Measurements from ENCODE around the gene GIGYF2. TPM values are rescaled to one million over a fixed set of nuclear protein-coding genes. Genes with fewer than 3 reads are reported as not detected.

GIGYF2 gene
- polyA plus RNA-seq, 1 donor (not counting 4 experiments of a cell fraction or from before 2014, with no cell fraction given) = 35.5 TPM

GRCh38 chr2:232875256-232876121, 178.4 kb downstream of the GIGYF2 start:
- TF ChIP-seq, protein P1, sequence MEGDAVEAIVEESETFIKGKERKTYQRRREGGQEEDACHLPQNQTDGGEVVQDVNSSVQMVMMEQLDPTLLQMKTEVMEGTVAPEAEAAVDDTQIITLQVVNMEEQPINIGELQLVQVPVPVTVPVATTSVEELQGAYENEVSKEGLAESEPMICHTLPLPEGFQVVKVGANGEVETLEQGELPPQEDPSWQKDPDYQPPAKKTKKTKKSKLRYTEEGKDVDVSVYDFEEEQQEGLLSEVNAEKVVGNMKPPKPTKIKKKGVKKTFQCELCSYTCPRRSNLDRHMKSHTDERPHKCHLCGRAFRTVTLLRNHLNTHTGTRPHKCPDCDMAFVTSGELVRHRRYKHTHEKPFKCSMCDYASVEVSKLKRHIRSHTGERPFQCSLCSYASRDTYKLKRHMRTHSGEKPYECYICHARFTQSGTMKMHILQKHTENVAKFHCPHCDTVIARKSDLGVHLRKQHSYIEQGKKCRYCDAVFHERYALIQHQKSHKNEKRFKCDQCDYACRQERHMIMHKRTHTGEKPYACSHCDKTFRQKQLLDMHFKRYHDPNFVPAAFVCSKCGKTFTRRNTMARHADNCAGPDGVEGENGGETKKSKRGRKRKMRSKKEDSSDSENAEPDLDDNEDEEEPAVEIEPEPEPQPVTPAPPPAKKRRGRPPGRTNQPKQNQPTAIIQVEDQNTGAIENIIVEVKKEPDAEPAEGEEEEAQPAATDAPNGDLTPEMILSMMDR (optimal IDR thresholded peaks at IDR 0.05 in 1 of 3, IDR thresholded peaks at IDR 0.05 in 1 of 3, conservative IDR thresholded peaks at IDR 0.05 in 1 of 3; ENCODE audit: extremely low read depth in 1 of 3, insufficient read depth in 2 of 3, low read length in 3 of 3) = peak in 1 of 3 experiments; percentile 40
- no peak for TF ChIP-seq EZH2 (IDR thresholded peaks at IDR 0.05; ENCODE audit: low read length)
- no peaks in the 10 kb centered on the region for H3K9me3 ChIP-seq (ENCODE audit: control insufficient read depth, low read depth, low read length)
- no peak overlapping the region for H3K27ac ChIP-seq (ENCODE audit: control insufficient read depth, insufficient read depth, low read length)
- H3K9ac ChIP-seq (ENCODE audit: control insufficient read depth, extremely low read depth, insufficient read depth, low read length) = no peak overlapping the region
- H3K36me3 ChIP-seq (ENCODE audit: control insufficient read depth in 2 of 2, extremely low read depth in 1 of 2, insufficient read depth in 2 of 2, low read length in 2 of 2) = peaks cover 0 to 1% of the 10 kb centered on the region in 2 experiments
- no peaks in the 10 kb centered on the region for H3K9me1 ChIP-seq (ENCODE audit: control insufficient read depth, extremely low read depth, insufficient read depth, low read length)
- no peaks in the 10 kb centered on the region for H3K27me3 ChIP-seq (ENCODE audit: control insufficient read depth, extremely low read depth, insufficient read depth, low read length)
- no peaks in the 10 kb centered on the region for H4K20me1 ChIP-seq (ENCODE audit: control insufficient read depth, extremely low read depth, insufficient read depth, low read length)
- H2AFZ ChIP-seq (ENCODE audit: control insufficient read depth, low read length) = no peak overlapping the region
- H3K4me2 ChIP-seq (ENCODE audit: control insufficient read depth, extremely low read depth, insufficient read depth, low read depth, low read length) = peak overlapping the region; percentile 48
- FAIRE-seq (no peak), DNase-seq (ENCODE audit: low read depth, low spot score) (no peak)
- peak overlapping the region; percentile 7 to 29 (median 13) for H3K4me3 ChIP-seq (ENCODE audit: control insufficient read depth in 2 of 3, extremely low read depth in 1 of 3, insufficient read depth in 2 of 3, low read depth in 1 of 3, low read length in 3 of 3)
- dilution Hi-C loops (cut with MboI; ENCODE audit: extremely low pct_ligation_motif_present, low sequenced_read_pairs) = no loop called here
- H3K4me1 ChIP-seq (ENCODE audit: control insufficient read depth, extremely low read depth, insufficient read depth, low read length) = no peaks in the 10 kb centered on the region
- H3K79me2 ChIP-seq (ENCODE audit: control insufficient read depth, insufficient read depth, low read length) = no peaks in the 10 kb centered on the region

GRCh38 chr2:232876161-232876977, 179.2 kb downstream of the GIGYF2 start:
- Histone ChIP-seq H3K36me3 (ENCODE audit: control insufficient read depth in 2 of 2, extremely low read depth in 1 of 2, insufficient read depth in 2 of 2, low read length in 2 of 2) (peaks cover 0 to 1% of the 10 kb centered on the region in 2 experiments), H3K4me1 (ENCODE audit: control insufficient read depth, extremely low read depth, insufficient read depth, low read length) (no peaks in the 10 kb centered on the region), H3K9me1 (ENCODE audit: control insufficient read depth, extremely low read depth, insufficient read depth, low read length) (no peaks in the 10 kb centered on the region), H3K27ac (ENCODE audit: control insufficient read depth, insufficient read depth, low read length) (no peak overlapping the region), H3K27me3 (ENCODE audit: control insufficient read depth, extremely low read depth, insufficient read depth, low read length) (no peaks in the 10 kb centered on the region), H3K79me2 (ENCODE audit: control insufficient read depth, insufficient read depth, low read length) (no peaks in the 10 kb centered on the region), H3K9me3 (ENCODE audit: control insufficient read depth, low read depth, low read length) (no peaks in the 10 kb centered on the region), H3K9ac (ENCODE audit: control insufficient read depth, extremely low read depth, insufficient read depth, low read length) (peak overlapping the region; percentile 22), H4K20me1 (ENCODE audit: control insufficient read depth, extremely low read depth, insufficient read depth, low read length) (no peaks in the 10 kb centered on the region), H3K4me2 (ENCODE audit: control insufficient read depth, extremely low read depth, insufficient read depth, low read depth, low read length) (peak overlapping the region; percentile 60), H2AFZ (ENCODE audit: control insufficient read depth, low read length) (no peak overlapping the region), H3K4me3 (ENCODE audit: control insufficient read depth in 2 of 3, extremely low read depth in 1 of 3, insufficient read depth in 2 of 3, low read depth in 1 of 3, low read length in 3 of 3) (peak overlapping the region; percentile 28 to 49 (median 40))
- TF ChIP-seq EZH2 (IDR thresholded peaks at IDR 0.05; ENCODE audit: low read length) = no peak
- TF ChIP-seq, protein P1 (optimal IDR thresholded peaks at IDR 0.05 in 1 of 3, IDR thresholded peaks at IDR 0.05 in 1 of 3, conservative IDR thresholded peaks at IDR 0.05 in 1 of 3; ENCODE audit: extremely low read depth in 1 of 3, insufficient read depth in 2 of 3, low read length in 3 of 3) = peak in 2 of 3 experiments; percentile 29 to 48
- DNase-seq (ENCODE audit: low read depth, low spot score) = no peak
- dilution Hi-C loops (cut with MboI; ENCODE audit: extremely low pct_ligation_motif_present, low sequenced_read_pairs) = no loop called here
- no peak for FAIRE-seq
